GM12801 (cell line): Measurements from ENCODE around the gene TRPC3.

ENCODE experiments used
- TF ChIP-seq, protein P1 (sequence below): IDR thresholded peaks from one replicate; pipeline ENCODE4 v1.5.1; 2011; ENCODE audit warnings: control low read depth; ENCODE audit not compliant: insufficient read length; ENCODE audit errors: extremely low read depth

TRPC3 gene

DNA sequence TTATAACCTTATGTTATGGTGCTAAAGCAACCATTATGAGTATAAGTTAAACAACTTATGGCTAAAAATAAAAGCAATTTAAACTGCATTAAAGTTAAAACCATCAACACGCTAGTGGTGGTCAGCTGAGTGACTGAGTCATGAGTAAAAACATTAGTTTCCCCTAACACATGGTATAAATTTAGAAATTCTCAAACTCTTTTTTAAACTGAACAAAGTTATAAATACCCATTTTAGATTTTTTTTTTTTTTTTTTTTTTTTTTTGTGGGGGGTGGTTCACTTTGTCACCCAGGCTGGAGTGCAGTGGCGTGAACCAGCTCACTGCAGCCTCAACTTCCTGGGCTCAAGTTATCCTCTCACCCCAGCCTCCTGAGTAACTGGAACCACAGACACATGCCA, 76.2 kb downstream of the TRPC3 start:
- TF ChIP-seq, protein P1, sequence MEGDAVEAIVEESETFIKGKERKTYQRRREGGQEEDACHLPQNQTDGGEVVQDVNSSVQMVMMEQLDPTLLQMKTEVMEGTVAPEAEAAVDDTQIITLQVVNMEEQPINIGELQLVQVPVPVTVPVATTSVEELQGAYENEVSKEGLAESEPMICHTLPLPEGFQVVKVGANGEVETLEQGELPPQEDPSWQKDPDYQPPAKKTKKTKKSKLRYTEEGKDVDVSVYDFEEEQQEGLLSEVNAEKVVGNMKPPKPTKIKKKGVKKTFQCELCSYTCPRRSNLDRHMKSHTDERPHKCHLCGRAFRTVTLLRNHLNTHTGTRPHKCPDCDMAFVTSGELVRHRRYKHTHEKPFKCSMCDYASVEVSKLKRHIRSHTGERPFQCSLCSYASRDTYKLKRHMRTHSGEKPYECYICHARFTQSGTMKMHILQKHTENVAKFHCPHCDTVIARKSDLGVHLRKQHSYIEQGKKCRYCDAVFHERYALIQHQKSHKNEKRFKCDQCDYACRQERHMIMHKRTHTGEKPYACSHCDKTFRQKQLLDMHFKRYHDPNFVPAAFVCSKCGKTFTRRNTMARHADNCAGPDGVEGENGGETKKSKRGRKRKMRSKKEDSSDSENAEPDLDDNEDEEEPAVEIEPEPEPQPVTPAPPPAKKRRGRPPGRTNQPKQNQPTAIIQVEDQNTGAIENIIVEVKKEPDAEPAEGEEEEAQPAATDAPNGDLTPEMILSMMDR: no peak

DNA sequence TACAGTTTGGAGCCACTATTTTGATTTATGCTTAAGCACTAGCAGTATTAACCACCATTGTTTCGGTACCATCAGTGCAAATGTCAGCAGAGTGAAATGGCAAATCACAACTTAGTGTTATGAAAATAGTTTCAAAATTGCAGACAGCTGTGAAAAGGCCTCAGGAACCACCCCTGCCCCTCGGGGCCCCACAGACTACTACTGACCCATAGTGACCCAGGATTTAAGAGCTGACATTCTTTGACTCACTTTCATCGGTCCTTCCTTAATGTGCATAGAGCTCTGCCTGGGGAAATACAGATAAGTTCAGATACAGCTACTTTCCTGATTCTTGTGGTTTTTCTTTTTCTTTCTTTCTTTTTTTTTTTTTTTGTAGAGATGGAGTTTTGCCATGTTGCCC, 78.3 kb downstream of the TRPC3 start:
- TF ChIP-seq, protein P1: no peak

DNA sequence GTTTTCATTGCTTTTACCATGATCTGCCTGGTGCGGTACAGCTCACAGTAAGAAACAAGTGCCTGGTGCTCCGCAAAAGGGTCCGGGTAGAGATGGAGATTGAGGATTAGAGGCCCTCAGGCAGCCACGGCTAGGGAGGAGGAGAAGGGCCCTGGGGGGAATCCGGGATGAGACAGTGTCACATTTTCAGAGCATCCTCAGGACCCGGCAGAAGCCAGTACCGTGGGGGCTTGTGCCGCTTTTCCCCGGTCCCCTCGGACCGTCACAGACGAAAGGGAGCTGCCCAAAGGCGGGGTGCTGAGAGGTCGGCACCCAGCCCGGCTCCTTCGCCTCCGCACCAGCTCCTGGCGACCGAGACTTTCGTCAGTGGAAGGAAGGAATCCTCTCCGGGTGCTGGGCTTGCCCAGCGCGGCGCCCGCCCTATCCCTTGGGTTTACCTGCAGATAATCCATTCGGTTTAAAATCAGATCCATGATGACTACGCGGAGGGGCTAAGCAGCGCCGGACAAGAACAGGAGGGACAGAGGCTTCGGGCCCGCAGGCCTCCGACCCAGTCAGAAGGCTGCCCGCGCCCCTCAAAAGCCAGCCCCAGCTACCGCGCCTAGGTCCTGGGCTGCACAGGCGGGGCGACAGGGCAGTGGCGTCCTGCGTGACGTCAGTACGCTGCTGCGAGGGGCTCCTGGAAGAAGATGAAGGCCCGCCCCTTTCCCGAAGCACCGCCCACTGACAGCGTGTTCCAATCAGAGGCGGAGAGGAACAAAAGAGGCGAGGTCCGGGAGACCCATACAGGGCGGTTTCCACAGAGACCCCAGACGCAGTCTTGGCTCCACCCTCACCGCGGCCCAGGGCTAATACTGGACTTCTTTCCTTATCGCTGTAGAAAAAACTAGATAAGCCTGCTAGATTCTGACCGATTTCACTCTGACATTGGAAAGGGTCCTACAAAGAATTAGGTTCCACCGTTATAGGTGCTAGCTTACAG, 81.7 kb downstream of the TRPC3 start, which contains the start of gene BBS7:
TSS of gene BBS7 (minus strand) at position 634 of the 982 bp plus-strand sequence. CDS start at position 473, 161 bp downstream.
- TF ChIP-seq, protein P1: no peak

DNA sequence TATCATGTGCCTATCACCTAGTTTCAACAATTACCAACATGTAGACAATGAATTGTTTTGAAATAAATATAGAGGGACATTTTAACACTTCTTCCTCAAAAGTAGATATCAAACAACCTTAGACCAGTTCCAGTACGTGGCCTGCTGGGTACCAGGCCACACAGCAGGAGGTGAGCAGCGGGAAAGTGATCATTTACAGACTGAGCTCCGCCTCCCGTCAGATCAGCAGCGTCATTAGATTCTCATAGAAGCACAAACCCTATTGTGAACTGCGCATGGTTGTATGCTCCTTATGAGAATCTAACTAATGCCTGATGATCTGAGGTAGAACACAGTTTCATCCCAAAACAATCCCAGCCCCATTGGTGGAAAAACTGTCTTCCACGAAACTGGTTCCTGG, 88.1 kb downstream of the TRPC3 start:
- TF ChIP-seq, protein P1: no peak

DNA sequence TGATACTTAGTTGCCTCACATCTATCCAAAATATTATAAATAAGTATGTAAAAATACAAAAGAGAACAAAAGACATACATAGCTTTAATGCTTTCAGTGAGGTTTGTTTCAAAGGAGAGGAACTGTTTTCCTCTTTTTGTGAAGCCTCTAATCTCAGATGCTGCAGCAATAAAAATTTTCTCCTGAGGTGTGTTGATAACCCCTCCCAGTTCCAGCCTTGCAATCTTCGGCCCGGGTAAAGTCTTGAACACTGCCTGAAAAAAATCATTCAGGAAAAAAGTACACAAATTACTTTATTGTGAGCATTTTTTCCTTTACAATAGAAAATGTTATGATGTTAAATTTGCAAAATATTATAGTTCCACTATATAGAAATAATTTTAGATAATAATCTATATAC, 90.4 kb downstream of the TRPC3 start:
- TF ChIP-seq, protein P1: no peak

DNA sequence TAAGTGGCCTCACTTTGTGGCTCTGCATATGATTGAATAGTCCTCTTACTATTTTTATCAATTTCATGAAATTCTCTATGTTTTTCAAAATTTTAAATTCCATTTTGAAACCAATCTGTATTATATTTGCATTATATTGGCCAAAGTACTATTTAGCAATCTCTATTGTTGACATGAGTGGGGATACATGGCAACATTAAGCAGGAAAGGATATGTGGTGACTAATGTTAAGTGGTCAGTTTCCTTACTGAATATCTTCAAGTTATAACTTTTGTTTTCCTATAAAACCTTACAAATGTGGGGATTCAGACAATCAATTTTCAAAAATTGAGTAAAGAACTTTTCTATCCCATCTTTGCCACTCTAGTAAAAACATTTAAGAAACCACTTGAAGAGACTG, 91.7 kb downstream of the TRPC3 start:
- TF ChIP-seq, protein P1: no peak

DNA sequence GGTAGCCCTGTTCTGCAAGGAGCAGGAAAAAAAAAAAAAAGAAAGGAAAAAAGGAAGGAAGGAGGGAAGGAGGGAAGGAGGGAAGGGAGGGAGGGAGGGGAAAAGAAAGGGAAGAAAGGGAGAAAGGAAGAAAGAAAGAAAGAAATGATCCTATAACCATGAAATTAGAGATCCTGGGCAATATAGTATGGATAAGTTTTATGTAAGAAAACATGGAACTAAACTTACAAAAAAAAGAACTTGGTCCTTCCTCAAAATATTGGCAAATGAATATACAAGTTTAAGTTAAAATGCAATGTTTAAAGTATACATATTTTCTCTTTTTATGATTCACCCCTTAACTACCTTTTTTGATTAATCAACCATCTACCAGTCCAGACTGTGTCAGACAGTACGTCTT, 100.5 kb downstream of the TRPC3 start:
- TF ChIP-seq, protein P1: no peak
